Sigmoid colon (tissue), 4 donors: ENCODE measurements around the gene RMND5A.
"Not testable (repeated sequence)": the region's sequence is repeated elsewhere in the genome, so short reads cannot be mapped to it uniquely, and the experiment has no call there.

Experiments used
- CTCF ChIP-seq, 4 experiments: fragments of 450-650 bp in 3 of 4; fragments of 200-600 bp in 1 of 4; IDR thresholded peaks; one replicate each; pipeline ENCODE4 v1.5.1; 2016 to 2019; ENCODE audit warnings: antibody characterized with exemption in 4 of 4, mild to moderate bottlenecking in 3 of 4, moderate library complexity in 2 of 4
- POLR2A ChIP-seq, 2 donors: fragments of 450-650 bp; IDR thresholded peaks; one replicate each; pipeline ENCODE4 v1.6.1; 2016; ENCODE audit warnings: antibody characterized with exemption in 2 of 2, mild to moderate bottlenecking in 2 of 2, moderate library complexity in 2 of 2
- POLR2AphosphoS5 ChIP-seq, 4 donors: sonication (generic); formaldehyde crosslinking; IDR thresholded peaks; one replicate each; pipeline ENCODE4 v1.6.1; 2017; ENCODE audit warnings: antibody characterized with exemption in 4 of 4

- TF ChIP-seq POLR2A, CTCF, POLR2AphosphoS5 (IDR thresholded peaks at IDR 0.05): not testable (repeated sequence)
Measured at GRCh38 chr2:86714579-86715173, 5.4 kb upstream of the RMND5A start.
